GM18858 (cell line): ENCODE results near the gene MUC6.

ENCODE experiments used
- ATAC-seq: cut with Tn5 transposase; IDR thresholded peaks from one replicate; pipeline ENCODE4 v1.9.1; 2021; ENCODE audit not compliant: unreplicated experiment

The MUC6 gene

DNA sequence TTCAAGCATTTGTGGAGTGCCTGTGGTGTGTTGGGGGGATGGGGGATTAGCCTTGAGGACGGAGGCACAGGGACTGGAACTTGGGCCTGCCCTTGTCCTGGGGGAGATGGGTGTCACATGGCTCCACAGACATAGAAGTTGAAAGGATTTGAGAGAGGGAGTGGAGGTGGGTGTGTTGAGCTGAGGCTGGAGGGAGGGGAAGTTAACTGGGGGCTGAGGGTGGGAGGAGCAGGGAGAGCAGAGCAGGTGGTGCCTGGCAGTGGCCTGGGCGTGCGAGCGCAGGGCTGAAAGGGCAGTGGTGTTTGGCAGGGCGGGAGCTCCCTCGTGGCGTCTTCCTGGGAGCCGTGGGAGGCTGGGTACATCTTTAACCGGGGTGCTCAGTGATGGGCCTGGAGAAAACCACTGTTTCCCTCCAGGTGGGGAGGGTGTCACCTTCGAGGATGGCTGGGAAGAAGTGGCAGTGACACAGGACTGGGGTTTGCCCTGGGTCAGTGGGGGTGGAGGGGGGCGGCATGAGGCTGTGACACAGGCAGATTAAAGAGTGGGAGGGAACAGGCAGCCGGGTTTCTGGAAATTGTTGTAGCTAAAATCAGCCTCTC, 65.3 kb downstream of the MUC6 start:
- no peak for ATAC-seq

DNA sequence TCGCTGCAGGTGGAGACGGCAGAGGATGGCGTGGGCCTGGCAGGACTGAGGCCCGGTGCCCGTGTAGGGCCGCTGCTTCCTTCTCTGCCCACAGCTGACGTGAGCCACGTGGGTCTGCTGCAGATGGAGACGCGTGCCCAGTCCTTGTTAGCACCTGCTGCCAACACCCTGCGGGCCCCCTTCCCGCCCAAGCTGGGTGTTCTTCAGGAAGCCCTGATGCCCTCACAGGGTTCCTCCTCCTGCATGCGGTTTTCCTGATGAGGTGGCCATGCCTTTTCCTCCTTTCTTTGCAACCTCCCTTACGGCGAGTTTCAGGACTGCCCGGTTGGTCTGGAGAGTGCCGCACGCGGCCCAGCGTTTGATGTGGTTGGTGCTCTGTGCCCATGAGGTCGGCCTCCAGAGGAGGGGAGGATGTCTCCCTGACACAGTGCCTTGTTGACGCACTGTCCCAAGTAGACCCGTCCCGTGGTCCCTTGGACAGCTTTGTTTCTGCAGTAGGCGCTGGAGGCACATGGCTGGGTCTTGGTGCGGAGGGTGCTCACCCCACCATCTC, 66.1 kb downstream of the MUC6 start:
- ATAC-seq = no peak

DNA sequence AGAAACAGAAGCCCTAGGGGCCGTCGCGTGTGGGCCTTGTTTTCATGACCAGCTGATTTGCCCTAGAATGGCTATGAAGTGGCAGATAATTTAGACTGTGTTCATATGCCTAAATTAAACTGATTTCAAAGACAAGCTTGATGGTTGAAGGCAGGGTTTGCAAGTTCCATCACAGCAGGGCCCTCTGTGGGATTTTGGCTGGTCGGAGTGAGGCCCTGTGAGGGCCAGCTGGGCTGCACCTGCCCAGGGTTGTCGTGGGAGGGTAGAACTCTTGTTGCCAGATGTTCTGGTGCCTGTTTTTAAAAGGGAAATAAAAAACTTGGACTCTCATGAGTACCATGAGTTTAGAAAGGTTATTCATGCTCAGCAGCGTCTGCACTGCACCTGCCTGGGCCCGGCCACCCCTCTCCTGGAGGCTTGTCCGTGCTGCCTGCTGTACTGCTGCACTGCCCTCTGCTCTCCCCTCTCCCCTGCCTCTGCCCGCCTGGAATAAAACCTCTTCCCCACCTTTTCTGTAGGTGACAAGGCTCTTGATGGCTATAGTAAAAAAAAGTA, 66.8 kb downstream of the MUC6 start:
- no peak for ATAC-seq

DNA sequence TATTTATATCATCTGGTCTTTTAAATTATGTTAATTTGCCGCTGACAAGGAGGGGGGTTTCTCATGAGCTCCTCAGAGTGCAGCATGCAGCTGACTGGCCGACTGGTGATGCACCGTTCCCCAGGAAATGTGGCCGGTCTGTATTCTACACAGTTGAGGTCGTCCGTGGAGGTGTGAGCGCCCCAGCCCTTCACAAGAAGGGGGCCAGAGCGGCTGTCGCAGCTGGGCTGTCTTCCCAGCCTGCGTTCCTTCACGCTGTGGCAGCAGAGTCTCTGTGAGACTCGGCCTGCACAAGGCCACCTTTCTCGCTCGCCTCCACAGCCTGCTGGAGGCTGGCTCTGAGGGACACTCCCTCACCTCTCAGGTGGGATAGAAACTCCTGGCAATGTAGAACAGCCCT, 67.7 kb downstream of the MUC6 start:
- no peak for ATAC-seq

DNA sequence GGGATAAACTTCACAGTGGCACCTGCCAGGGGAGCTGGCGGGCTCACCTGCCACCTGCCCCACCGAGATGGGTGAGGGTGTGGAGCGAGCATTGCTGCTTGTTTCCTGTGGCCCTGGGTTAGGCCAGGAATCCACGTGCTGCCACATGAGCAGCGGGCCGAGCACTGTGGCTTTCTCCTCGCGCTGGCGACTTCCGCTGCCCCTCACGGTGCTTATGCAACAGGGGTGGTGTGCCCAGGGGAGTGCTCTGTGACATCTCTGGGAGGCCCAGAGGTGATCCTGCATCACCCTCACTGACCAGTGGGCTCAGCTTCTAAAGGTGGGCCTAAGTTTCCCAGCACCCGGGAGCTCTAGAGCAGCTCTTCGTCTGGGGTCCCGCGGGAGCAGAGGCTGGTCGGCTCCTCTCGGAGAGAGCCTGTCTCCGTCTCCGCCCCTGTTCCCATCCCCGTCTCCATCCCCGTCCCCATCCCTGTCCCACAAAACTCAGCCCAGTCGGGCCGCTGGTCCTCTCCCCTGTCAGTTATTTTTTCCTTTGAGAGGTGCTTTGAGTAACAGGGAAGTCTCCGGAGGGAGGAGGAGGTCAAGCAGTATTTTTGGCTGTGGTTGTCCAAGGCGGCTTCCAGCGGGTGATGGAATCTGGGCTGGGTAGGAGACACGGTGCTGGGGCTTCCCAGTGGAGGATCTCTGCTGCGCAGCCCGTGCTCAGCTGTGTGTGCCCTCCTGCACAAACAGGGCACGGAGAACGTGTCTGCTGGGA, 68.3 kb downstream of the MUC6 start:
- ATAC-seq = no peak

DNA sequence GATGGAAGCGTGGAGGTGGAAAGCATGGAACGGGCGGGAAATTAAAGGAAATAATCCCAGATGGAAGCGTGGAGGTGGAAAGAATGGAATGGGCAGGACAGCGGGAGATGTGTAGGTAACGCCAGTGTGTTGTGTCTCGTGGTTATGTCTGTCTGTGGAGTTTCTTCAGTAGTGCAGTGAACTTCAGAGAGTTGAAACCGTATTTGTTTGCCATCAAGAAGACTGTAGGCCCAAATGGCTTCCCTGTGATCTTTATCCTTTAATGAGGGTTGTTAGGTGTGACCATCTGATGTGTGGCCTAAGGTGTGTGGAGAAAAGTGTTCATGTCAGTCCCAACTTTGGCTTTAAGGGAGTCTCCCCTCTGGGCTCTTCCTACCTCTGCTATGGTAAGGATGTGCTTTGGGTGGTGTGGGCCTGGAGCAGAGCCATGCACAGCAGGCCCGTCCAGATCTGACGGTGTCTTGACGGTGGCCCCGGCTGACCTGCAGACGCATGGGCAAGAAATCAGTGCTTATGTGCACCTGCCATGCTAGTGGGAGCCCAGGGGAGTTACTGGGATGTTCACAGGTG, 71.2 kb downstream of the MUC6 start:
- no peak for ATAC-seq

DNA sequence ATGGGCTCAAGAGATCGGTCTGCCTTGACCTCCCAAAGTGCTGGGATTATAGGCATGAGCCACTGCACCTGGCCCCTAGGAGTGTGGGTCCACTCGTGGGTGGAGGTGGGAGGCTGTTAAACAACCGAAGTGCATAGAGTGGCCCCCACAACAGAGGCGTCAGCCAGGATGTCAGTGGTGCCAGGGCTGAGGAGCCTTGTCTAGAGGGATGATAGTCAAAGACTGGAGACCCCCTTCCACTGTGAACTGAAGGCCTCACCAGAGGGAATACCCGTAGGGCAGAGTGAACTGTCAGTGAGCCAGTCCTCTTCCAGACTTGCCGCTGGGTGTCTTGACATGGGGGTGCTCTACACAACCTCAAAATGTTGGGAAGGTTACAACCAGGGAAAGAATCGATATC, 72.7 kb downstream of the MUC6 start:
- no peak for ATAC-seq
